HepG2 (cell line): ENCODE data around the gene PLEKHG2. TPM values are rescaled to one million over a fixed set of nuclear protein-coding genes. Genes with fewer than 3 reads are reported as not detected.

Experiments
- ATAC-seq: fragments of 200-7000 bp; cut with Tn5 transposase; 3 replicates; pipeline ENCODE4 v1.9.1; 2020; ENCODE audit warnings: mild to moderate bottlenecking, moderate library complexity
- BruUV-seq: library from RNA; stranded (reverse); fragments of 400-500 nt; replicated peaks from 2 replicates; lab custom pipeline; 2021; lab: Mats Ljungman, UMichigan
- CTCF ChIA-PET: fragments of 300-600 bp; formaldehyde crosslinking; extraction: SDS; loops from one replicate; lab custom pipeline; 2021; ENCODE audit warnings: low total read pairs, inconsistent platforms, low intra/inter-chr PET ratio; lab: Yijun Ruan, JAX
- POLR2A ChIA-PET: fragments of 350-600 bp; sonication (Branson Sonifier 250); formaldehyde crosslinking; loops from one replicate; lab custom pipeline; 2020; ENCODE audit warnings: antibody characterized with exemption, inconsistent platforms; lab: Yijun Ruan, JAX
- DNase-seq: peaks from one replicate; pipeline ENCODE4 v3.0.0-alpha.2; 2015; ENCODE audit warnings: low spot score
- FAIRE-seq: peaks from 3 replicates; lab custom pipeline; 2011; peaks lifted over from hg19 to GRCh38; lab: Jason Lieb, UNC
- H2AFZ ChIP-seq: one replicate; pipeline ENCODE4 v1.6.1; 2011; ENCODE audit warnings: low read length, inconsistent platforms
- H3K27ac ChIP-seq: fragments of 300-600 bp; 3 replicates; pipeline ENCODE4 v1.8.0; 2011; ENCODE audit warnings: mixed run types, mild to moderate bottlenecking, mixed read lengths, low read length, inconsistent platforms; ENCODE audit not compliant: insufficient read depth; ENCODE audit errors: extremely low read length
- H3K27me3 ChIP-seq, 2 experiments: fragments of 200-600 bp in 1 of 2; 2 replicates in 1 of 2; 3 replicates in 1 of 2; pipeline versions ENCODE4 v1.6.0 to v1.8.0; 2011; ENCODE audit warnings: low read length in 2 of 2, mild to moderate bottlenecking in 2 of 2, moderate library complexity in 2 of 2, inconsistent platforms in 1 of 2; ENCODE audit not compliant: insufficient read depth in 2 of 2, control insufficient read depth in 1 of 2
- H3K36me3 ChIP-seq, 2 experiments: fragments of 200-600 bp in 1 of 2; replicated peaks in 1 of 2; 2 replicates in 1 of 2; 3 replicates in 1 of 2; pipeline versions ENCODE4 v1.5.1 to v1.8.0; 2011; ENCODE audit warnings: low read length in 2 of 2, inconsistent platforms in 1 of 2; ENCODE audit not compliant: insufficient read depth in 2 of 2, control insufficient read depth in 1 of 2
- H3K4me1 ChIP-seq: 2 replicates; pipeline ENCODE4 v1.5.1; 2012; ENCODE audit warnings: low read length, inconsistent platforms; ENCODE audit not compliant: insufficient read depth
- H3K4me2 ChIP-seq: 2 replicates; pipeline ENCODE4 v1.6.0; 2011; ENCODE audit warnings: low read depth, low read length, inconsistent platforms
- H3K4me3 ChIP-seq, 3 experiments: fragments of 200-600 bp in 1 of 3; sonication (generic), shearing (Covaris generic) in 1 of 3; replicated peaks in 1 of 3; 2 replicates each; pipeline ENCODE4 v1.5.1; 2011 to 2016; ENCODE audit warnings: low read length in 3 of 3, inconsistent platforms in 2 of 3, low read depth in 2 of 3, mild to moderate bottlenecking in 2 of 3, control low read depth in 1 of 3, mixed read lengths in 1 of 3; ENCODE audit not compliant: insufficient read depth in 1 of 3
- H3K79me2 ChIP-seq: one replicate; pipeline ENCODE4 v1.6.1; 2011; ENCODE audit warnings: low read length, inconsistent platforms; ENCODE audit not compliant: insufficient read depth
- H3K9ac ChIP-seq: 2 replicates; pipeline ENCODE4 v1.6.0; 2011; ENCODE audit warnings: mild to moderate bottlenecking, low read depth, low read length, inconsistent platforms; ENCODE audit not compliant: insufficient read depth
- H3K9me3 ChIP-seq: 2 replicates; pipeline ENCODE4 v1.5.1; 2012; ENCODE audit warnings: mild to moderate bottlenecking, low read length
- H4K20me1 ChIP-seq: 2 replicates; pipeline ENCODE4 v1.6.0; 2011; ENCODE audit warnings: inconsistent platforms, mild to moderate bottlenecking, low read length, moderate library complexity; ENCODE audit not compliant: insufficient read depth
- SALL1 ChIP-seq: sonication (generic); formaldehyde crosslinking; IDR thresholded peaks from 2 replicates; pipeline ENCODE4 v1.8.0; 2022; ENCODE audit warnings: mild to moderate bottlenecking, missing genetic modification reagents
- ZNF460 ChIP-seq: sonication (generic); formaldehyde crosslinking; IDR thresholded peaks from 2 replicates; pipeline ENCODE4 v1.5.1; 2020; ENCODE audit warnings: missing genetic modification reagents, mild to moderate bottlenecking, borderline replicate concordance
- WGBS: methylation state at CpG from one replicate; pipeline ENCODE4 v1.1.6; 2017; ENCODE audit warnings: low lambda C conversion rate; 5-methylcytosine and 5-hydroxymethylcytosine counted together
- in situ Hi-C: cut with HindIII; loops from 2 replicates; pipeline ENCODE4 v1.10.0; 2017; ENCODE audit warnings: low pct_unique_long_range_greater_than_20kb; ENCODE audit not compliant: extremely low pct_ligation_motif_present
- intact Hi-C: fragments of 100-400 bp; cut with micrococcal nuclease; formaldehyde crosslinking; loops from one replicate; pipeline ENCODE4 v1.10.0; 2022; ENCODE audit not compliant: unreplicated experiment
- polyA plus RNA-seq, 8 experiments: library from polyadenylated mRNA; depleted of rRNA in 3 of 8; stranded (reverse) in 7 of 8; unstranded in 1 of 8; fragments of >200 nt; fragmentation: Illumina TruSeq in 4 of 8; extraction: Trizol in 4 of 8; gene quantifications; 2 replicates each; pipeline versions ENCODE4 v1.2.1 to v1.2.3, GENCODE V29; 2011 to 2016; ENCODE audit warnings: low read depth in 4 of 8, missing spikeins in 1 of 8, mixed read lengths in 1 of 8; ENCODE audit not compliant: insufficient read depth in 1 of 8
- total RNA-seq, 5 experiments: library from RNA; depleted of rRNA; stranded (reverse); fragments of >200 nt; fragmentation: Illumina TruSeq; extraction: Trizol; gene quantifications; 2 replicates each; pipeline ENCODE4 v1.2.3, GENCODE V29; 2016; ENCODE audit warnings: low read depth in 1 of 5
- TF ChIP-seq, protein P1 (sequence below): sonication (generic); formaldehyde crosslinking; IDR thresholded peaks from 2 replicates; pipeline ENCODE4 v1.4.0; 2020; ENCODE audit warnings: mild to moderate bottlenecking, missing genetic modification reagents
- TF ChIP-seq, protein P2 (sequence below): sonication (generic); formaldehyde crosslinking; IDR thresholded peaks from 2 replicates; pipeline ENCODE4 v1.4.0; 2020; ENCODE audit warnings: missing genetic modification reagents; ENCODE audit errors: not compliant biosample characterization

PLEKHG2 gene
- total and polyA plus RNA-seq, 2 of the 13 experiments (the other 11 are each of a cell fraction or from before 2014, with no cell fraction given): 3.6 to 6.8 TPM

DNA sequence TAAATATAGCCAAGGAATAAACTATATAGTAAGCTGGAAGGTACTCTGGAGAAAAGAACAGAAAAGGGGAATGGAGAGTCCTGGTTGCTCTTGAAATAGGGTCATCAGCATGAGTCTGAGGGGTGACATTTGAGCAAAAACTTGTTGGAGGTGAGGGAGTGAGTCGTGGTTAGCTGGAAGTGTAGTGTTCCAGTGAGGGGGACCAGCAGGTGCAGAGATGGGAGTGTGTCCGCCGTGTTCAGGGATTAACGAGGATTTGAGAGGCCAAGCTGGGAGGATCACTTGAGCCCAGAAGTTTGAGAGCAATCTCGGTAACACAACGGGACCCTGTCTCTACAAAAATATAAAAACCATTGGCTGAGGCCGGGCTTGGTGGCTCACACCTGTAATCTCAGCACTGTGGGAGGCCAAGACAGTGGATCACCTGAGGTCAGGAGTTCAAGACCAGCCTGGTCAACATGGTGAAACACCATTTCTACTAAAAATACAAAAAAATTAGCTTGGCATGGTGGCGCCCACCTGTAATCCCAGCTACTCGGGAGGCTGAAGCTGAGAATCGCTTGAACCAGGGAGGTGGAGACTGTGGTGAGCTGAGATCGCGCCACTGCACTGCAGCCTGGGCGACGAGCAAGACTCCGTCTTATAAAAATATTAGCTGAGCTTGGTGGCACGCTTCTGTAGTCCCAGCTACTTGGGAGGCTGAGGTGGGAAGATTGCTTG is 34.1 kb downstream of the PLEKHG2 start:
- no TSS peak for BruUV-seq
- in situ Hi-C loops: no loop called here
- Histone ChIP-seq H2AFZ (no peak overlapping the region), H3K36me3 (peaks cover 3 to 12% of the 10 kb centered on the region in 2 experiments; a peak in 4 of 5 replicates), H3K79me2 (peaks cover 65% of the 10 kb centered on the region), H3K4me1 (peaks cover 52% of the 10 kb centered on the region), H3K4me2 (peak overlapping the region; percentile 85), H3K4me3 (peak overlapping the region; percentile 81 to 98 (median 94)), H3K9ac (peak overlapping the region; percentile 93), H3K9me3 (no peaks in the 10 kb centered on the region), H4K20me1 (0 out of 2 replicates have a peak, but pooled peaks cover 3% of the 10 kb centered on the region), H3K27ac (peak overlapping the region; percentile 91), H3K27me3 (peaks cover 0 to 3% of the 10 kb centered on the region in 2 experiments; a peak in 2 of 5 replicates)
- intact Hi-C loops: no loop called here
- ATAC-seq (no peak), FAIRE-seq (no peak), DNase-seq (no peak)
- WGBS: 76% methylated on average over 16 of the region's 16 CpGs
- ChIA-PET POLR2A (interaction anchor here (1.2 to 2.8 kb wide), 5 partner anchors 11 to 86 kb away, joined by 3 to 25 read pairs (median 8); partner anchors contain the start of genes EID2B and RPS16), CTCF (no interaction called here)
- TF ChIP-seq, protein P1, sequence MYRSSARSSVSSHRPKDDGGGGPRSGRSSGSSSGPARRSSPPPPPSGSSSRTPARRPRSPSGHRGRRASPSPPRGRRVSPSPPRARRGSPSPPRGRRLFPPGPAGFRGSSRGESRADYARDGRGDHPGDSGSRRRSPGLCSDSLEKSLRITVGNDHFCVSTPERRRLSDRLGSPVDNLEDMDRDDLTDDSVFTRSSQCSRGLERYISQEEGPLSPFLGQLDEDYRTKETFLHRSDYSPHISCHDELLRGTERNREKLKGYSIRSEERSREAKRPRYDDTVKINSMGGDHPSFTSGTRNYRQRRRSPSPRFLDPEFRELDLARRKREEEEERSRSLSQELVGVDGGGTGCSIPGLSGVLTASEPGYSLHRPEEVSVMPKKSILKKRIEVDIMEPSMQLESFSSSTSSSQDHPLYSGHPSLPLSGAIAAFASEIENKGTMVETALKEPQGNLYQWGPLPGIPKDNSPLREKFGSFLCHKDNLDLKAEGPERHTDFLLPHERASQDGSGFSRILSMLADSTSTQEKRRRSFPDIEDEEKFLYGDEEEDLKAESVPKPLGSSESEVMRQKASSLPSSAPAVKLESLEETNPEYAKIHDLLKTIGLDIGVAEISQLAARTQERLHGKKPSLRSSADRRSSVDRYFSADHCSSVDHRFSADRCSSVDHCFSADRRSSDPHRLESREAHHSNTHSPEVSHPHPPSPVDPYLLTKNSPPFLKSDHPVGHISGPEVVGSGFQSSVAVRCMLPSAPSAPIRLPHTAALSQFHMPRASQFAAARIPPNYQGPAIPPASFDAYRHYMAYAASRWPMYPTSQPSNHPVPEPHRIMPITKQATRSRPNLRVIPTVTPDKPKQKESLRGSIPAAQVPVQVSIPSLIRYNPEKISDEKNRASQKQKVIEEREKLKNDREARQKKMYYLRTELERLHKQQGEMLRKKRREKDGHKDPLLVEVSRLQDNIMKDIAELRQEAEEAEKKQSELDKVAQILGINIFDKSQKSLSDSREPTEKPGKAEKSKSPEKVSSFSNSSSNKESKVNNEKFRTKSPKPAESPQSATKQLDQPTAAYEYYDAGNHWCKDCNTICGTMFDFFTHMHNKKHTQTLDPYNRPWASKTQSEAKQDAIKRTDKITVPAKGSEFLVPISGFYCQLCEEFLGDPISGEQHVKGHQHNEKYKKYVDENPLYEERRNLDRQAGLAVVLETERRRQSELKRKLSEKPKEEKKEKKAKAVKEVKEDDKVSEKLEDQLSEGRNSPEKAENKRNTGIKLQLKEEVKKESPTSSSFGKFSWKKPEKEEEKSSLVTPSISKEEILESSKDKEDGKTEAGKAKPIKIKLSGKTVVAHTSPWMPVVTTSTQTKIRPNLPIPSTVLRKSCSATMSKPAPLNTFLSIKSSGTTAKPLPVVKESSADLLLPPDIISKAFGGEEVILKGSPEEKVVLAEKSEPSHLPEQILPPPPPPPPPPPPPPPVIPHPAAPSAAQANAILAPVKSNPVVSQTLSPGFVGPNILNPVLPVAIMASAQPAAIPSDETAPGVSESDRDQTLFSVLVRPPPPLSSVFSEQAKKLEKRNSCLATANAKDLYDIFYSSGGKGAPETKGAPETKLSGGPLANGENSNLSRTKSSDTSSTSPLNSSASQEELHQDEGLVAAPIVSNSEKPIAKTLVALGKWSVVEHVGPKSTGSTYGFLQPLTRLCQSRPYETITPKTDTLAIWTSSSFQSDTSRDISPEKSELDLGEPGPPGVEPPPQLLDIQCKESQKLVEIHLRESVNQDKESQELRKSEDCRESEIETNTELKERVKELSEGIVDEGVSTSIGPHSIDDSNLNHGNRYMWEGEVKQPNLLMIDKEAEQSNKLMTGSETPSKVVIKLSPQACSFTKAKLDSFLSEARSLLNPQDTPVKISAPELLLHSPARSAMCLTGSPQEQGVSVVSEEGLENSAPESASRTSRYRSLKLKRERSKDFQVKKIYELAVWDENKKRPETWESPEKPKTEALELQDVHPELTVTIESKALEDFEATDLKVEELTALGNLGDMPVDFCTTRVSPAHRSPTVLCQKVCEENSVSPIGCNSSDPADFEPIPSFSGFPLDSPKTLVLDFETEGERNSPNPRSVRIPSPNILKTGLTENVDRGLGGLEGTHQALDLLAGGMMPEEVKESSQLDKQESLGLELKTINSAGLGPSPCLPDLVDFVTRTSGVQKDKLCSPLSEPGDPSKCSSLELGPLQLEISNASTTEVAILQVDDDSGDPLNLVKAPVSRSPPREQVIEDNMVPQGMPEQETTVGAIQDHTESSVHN (CRISPR knock-in tag): no peak
- TF ChIP-seq, protein P2, sequence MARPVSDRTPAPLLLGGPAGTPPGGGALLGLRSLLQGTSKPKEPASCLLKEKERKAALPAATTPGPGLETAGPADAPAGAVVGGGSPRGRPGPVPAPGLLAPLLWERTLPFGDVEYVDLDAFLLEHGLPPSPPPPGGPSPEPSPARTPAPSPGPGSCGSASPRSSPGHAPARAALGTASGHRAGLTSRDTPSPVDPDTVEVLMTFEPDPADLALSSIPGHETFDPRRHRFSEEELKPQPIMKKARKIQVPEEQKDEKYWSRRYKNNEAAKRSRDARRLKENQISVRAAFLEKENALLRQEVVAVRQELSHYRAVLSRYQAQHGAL (CRISPR knock-in tag): no peak
- TF ChIP-seq ZNF460 (CRISPR knock-in tag): peak; percentile 55; the same call in 1 of the 2 replicates
- TF ChIP-seq SALL1 (CRISPR knock-in tag): 0 out of 2 replicates have a peak, but pooled peaks have one; percentile 12
